WTC11 (cell line): ENCODE results near the gene PLPP3. TPM values are rescaled to one million over a fixed set of nuclear protein-coding genes. Genes with fewer than 3 reads are reported as not detected.

Experiments used
- ATAC-seq: fragments of 200-7000 bp; cut with Tn5 transposase; 2 replicates; pipeline ENCODE4 v1.10.0; 2021; ENCODE audit warnings: mild to moderate bottlenecking, moderate library complexity
- CTCF ChIA-PET: fragments of 300-600 bp; sonication (Branson Sonifier 250); formaldehyde crosslinking; loops from one replicate; lab custom pipeline; 2021; ENCODE audit warnings: antibody characterized with exemption; lab: Charles Lee
- POLR2A ChIA-PET: fragments of 350-600 bp; sonication (Branson Sonifier 250); formaldehyde crosslinking; loops from one replicate; lab custom pipeline; 2021; ENCODE audit warnings: antibody characterized with exemption; lab: Charles Lee
- DNase-seq: peaks from one replicate; pipeline ENCODE4 v3.0.0; 2021; ENCODE audit warnings: low spot score
- H3K27ac Mint-ChIP-seq: 2 replicates; pipeline ENCODE4 v1.8.0; 2021; ENCODE audit warnings: mixed read lengths
- H3K27me3 Mint-ChIP-seq: 2 replicates; pipeline ENCODE4 v1.8.0; 2021; ENCODE audit warnings: low read depth, mild to moderate bottlenecking, moderate library complexity, mixed read lengths
- H3K36me3 Mint-ChIP-seq: 2 replicates; pipeline ENCODE4 v1.8.0; 2021; ENCODE audit warnings: mixed read lengths
- H3K4me1 Mint-ChIP-seq: 2 replicates; pipeline ENCODE4 v1.8.0; 2022; ENCODE audit warnings: mixed read lengths
- H3K4me3 Mint-ChIP-seq: 2 replicates; pipeline ENCODE4 v1.8.0; 2021; ENCODE audit warnings: mild to moderate bottlenecking, moderate library complexity, mixed read lengths
- H3K9me3 Mint-ChIP-seq: 2 replicates; pipeline ENCODE4 v1.8.0; 2021; ENCODE audit warnings: mixed read lengths
- E2F5 ChIP-seq: sonication (generic); formaldehyde crosslinking; IDR thresholded peaks from 2 replicates; pipeline ENCODE4 v1.8.1; 2022; ENCODE audit warnings: mild to moderate bottlenecking, moderate library complexity, missing genetic modification reagents
- FOXK1 ChIP-seq: sonication (generic); formaldehyde crosslinking; IDR thresholded peaks from 2 replicates; pipeline ENCODE4 v1.8.0; 2022; ENCODE audit warnings: mild to moderate bottlenecking, moderate library complexity, missing genetic modification reagents
- FOXP4 ChIP-seq: sonication (generic); formaldehyde crosslinking; IDR thresholded peaks from 2 replicates; pipeline ENCODE4 v1.8.0; 2022; ENCODE audit warnings: mild to moderate bottlenecking, missing genetic modification reagents
- GTF2I ChIP-seq: fragments of 250-450 bp; sonication (Bioruptor Pico); conservative IDR thresholded peaks from 2 replicates; pipeline ENCODE4 v1.4.0; 2021; ENCODE audit warnings: mild to moderate bottlenecking
- NFE2L1 ChIP-seq: sonication (generic); formaldehyde crosslinking; IDR thresholded peaks from 2 replicates; pipeline ENCODE4 v1.8.1; 2023; ENCODE audit warnings: missing genetic modification reagents
- SP1 ChIP-seq: sonication (generic); formaldehyde crosslinking; conservative IDR thresholded peaks from 2 replicates; pipeline ENCODE4 v1.8.1; 2022; ENCODE audit warnings: missing genetic modification reagents
- ZNF232 ChIP-seq: sonication (generic); formaldehyde crosslinking; IDR thresholded peaks from 2 replicates; pipeline ENCODE4 v1.8.0; 2022; ENCODE audit warnings: mild to moderate bottlenecking, missing genetic modification reagents
- total RNA-seq: library from RNA; stranded (reverse); gene quantifications from 3 replicates; pipeline ENCODE4 v1.2.3, GENCODE V29; 2021
- TF ChIP-seq, protein P1 (sequence below): fragments of 250-450 bp; sonication (Bioruptor Pico); IDR thresholded peaks from 2 replicates; pipeline ENCODE4 v2.1.2; 2022; ENCODE audit warnings: mild to moderate bottlenecking, moderate library complexity
- TF ChIP-seq, protein P2 (sequence below): sonication (generic); formaldehyde crosslinking; IDR thresholded peaks from 2 replicates; pipeline ENCODE4 v1.8.1; 2022; ENCODE audit warnings: low read depth, missing genetic modification reagents, borderline replicate concordance
- TF ChIP-seq, protein P3 (sequence below): sonication (generic); formaldehyde crosslinking; IDR thresholded peaks from 2 replicates; pipeline ENCODE4 v1.8.1; 2023; ENCODE audit warnings: mild to moderate bottlenecking, missing genetic modification reagents, moderate library complexity
- TF ChIP-seq, protein P4 (sequence below): sonication (generic); formaldehyde crosslinking; IDR thresholded peaks from 2 replicates; pipeline ENCODE4 v1.8.1; 2023; ENCODE audit warnings: mild to moderate bottlenecking, missing genetic modification reagents

Gene PLPP3
- total RNA-seq, 1 experiment from 2014 or later: 31.0 TPM

DNA sequence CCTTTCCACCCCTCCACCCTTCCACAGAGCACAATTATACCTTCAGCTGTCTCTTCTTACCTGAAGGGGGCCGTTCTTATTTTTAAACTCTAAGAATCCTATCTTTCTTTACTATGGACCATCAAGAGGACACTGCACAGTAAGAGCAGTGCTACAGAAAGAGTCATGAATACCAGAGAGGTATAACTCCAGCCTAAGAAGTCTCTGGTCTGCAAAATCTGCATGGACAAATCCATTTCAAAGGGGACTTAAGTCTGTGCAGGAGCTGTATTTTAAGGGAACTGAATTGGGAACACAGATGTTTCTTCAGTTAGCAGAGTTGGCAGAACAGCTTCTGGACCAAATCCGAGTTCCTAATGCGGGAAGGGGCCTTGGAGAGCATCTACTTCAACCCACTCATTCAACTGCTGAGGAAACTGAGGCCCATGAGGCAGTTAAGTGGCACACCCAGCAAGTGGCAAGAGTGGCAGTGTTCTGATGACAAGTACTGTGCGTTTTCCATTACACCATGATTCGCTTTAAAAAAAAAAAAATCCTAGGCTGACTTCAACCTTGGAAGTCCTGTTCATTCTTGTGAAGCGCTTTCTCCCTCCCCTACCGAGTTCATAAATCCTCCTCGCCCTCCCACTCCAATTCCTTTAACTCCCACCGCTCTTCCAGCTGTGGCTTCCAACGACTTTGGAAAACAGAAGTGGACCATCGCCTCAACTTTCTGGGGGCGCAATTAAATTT, 1.8 kb downstream of the PLPP3 start (continued):
- TF ChIP-seq, protein P1, sequence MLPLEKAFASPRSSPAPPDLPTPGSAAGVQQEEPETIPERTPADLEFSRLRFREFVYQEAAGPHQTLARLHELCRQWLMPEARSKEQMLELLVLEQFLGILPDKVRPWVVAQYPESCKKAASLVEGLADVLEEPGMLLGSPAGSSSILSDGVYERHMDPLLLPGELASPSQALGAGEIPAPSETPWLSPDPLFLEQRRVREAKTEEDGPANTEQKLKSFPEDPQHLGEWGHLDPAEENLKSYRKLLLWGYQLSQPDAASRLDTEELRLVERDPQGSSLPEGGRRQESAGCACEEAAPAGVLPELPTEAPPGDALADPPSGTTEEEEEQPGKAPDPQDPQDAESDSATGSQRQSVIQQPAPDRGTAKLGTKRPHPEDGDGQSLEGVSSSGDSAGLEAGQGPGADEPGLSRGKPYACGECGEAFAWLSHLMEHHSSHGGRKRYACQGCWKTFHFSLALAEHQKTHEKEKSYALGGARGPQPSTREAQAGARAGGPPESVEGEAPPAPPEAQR (CRISPR knock-in tag): no peak
- TF ChIP-seq, protein P2, sequence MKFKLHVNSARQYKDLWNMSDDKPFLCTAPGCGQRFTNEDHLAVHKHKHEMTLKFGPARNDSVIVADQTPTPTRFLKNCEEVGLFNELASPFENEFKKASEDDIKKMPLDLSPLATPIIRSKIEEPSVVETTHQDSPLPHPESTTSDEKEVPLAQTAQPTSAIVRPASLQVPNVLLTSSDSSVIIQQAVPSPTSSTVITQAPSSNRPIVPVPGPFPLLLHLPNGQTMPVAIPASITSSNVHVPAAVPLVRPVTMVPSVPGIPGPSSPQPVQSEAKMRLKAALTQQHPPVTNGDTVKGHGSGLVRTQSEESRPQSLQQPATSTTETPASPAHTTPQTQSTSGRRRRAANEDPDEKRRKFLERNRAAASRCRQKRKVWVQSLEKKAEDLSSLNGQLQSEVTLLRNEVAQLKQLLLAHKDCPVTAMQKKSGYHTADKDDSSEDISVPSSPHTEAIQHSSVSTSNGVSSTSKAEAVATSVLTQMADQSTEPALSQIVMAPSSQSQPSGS (CRISPR knock-in tag): no peak

DNA sequence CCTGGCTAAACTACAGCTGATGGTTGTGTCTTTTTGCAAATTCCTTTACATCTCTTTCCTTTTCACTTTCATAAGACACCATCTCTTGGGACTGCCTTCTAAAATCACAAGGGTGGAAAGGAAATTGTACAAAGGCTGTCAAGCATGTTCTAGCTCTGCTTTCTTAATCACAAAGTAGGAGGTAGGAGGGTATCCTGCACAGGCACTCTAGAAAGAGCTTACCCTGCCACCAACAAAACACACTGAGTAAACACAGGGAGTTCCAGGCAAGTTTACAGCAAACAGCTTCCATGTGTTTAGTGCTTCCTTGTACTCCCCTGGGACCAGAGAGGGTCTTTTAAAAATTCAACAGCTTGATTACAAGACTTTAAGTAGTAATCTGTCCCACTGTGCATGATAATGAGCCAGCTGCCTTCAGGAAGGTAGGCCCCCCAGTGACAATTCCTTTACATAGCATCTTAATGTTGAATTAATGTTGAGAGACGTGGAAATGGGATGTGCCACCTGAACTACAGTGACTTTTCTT, 2.4 kb downstream of the PLPP3 start:
- peak; percentile 50 for ATAC-seq

More for the DNA sequence above, 2.4 kb downstream of the PLPP3 start:
- Mint-ChIP-seq H3K4me3 (peak overlapping the region; percentile 96), H3K4me1 (peaks cover 73% of the 10 kb centered on the region), H3K27ac (peak overlapping the region; percentile 90), H3K27me3 (no peaks in the 10 kb centered on the region), H3K9me3 (no peaks in the 10 kb centered on the region), H3K36me3 (no peaks in the 10 kb centered on the region; the same call in 1 of the 2 replicates)
- DNase-seq: no peak
- ChIA-PET POLR2A (interaction anchor here (0.9 to 1.5 kb wide), 2 partner anchors 12 to 41 kb away, joined by 3 to 6 read pairs; no protein-coding TSS in a partner anchor), CTCF (interaction anchor here (0.7 to 3.8 kb wide), 15 partner anchors 10 to 439 kb away, joined by 3 to 16 read pairs (median 4); no protein-coding TSS in a partner anchor)
- TF ChIP-seq ZNF232 (CRISPR knock-in tag) (0 out of 2 replicates have a peak, but pooled peaks have one; percentile 34), NFE2L1 (CRISPR knock-in tag) (no peak), FOXP4 (peak; percentile 58; the same call in 1 of the 2 replicates), GTF2I (CRISPR knock-in tag) (peak; percentile 63), FOXK1 (CRISPR knock-in tag) (peak; percentile 62; the same call in 1 of the 2 replicates), SP1 (CRISPR knock-in tag) (0 out of 2 replicates have a peak, but pooled peaks have one; percentile 18), E2F5 (CRISPR knock-in tag) (no peak)
- TF ChIP-seq, protein P3, sequence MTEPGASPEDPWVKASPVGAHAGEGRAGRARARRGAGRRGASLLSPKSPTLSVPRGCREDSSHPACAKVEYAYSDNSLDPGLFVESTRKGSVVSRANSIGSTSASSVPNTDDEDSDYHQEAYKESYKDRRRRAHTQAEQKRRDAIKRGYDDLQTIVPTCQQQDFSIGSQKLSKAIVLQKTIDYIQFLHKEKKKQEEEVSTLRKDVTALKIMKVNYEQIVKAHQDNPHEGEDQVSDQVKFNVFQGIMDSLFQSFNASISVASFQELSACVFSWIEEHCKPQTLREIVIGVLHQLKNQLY (CRISPR knock-in tag): no peak
- TF ChIP-seq, protein P2 (CRISPR knock-in tag): no peak
- TF ChIP-seq, protein P4, sequence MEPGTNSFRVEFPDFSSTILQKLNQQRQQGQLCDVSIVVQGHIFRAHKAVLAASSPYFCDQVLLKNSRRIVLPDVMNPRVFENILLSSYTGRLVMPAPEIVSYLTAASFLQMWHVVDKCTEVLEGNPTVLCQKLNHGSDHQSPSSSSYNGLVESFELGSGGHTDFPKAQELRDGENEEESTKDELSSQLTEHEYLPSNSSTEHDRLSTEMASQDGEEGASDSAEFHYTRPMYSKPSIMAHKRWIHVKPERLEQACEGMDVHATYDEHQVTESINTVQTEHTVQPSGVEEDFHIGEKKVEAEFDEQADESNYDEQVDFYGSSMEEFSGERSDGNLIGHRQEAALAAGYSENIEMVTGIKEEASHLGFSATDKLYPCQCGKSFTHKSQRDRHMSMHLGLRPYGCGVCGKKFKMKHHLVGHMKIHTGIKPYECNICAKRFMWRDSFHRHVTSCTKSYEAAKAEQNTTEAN: 0 out of 2 replicates have a peak, but pooled peaks have one; percentile 55
